Brain microvascular endothelial cell (primary cell): ENCODE results near the gene SNX4.
A peak's percentile ranks its signal among the peaks of the same experiment; 100 is the strongest.
"Not testable (repeated sequence)": the region's sequence is repeated elsewhere in the genome, so short reads cannot be mapped to it uniquely, and the experiment has no call there.

Experiments used
- DNase-seq: peaks from one replicate; pipeline ENCODE4 v3.0.0-alpha.2; 2020
- H3K27ac ChIP-seq: fragments of 250-450 bp; sonication (Bioruptor Pico); 2 replicates; pipeline ENCODE4 v1.5.1; 2020; ENCODE audit warnings: mild to moderate bottlenecking, moderate library complexity
- H3K27me3 ChIP-seq: fragments of 250-450 bp; sonication (Bioruptor Pico); replicated peaks from 2 replicates; pipeline ENCODE4 v1.5.1; 2020; ENCODE audit warnings: mild to moderate bottlenecking
- H3K36me3 ChIP-seq: fragments of 250-450 bp; sonication (Bioruptor Pico); replicated peaks from 2 replicates; pipeline ENCODE4 v1.5.1; 2020; ENCODE audit warnings: mild to moderate bottlenecking
- H3K4me3 ChIP-seq: 2 replicates; pipeline ENCODE4 v1.5.1; 2011; ENCODE audit warnings: low read depth, mild to moderate bottlenecking, control low read depth, low read length, moderate library complexity
- in situ Hi-C: cut with HindIII; loops from 2 replicates; pipeline ENCODE4 v1.10.0; 2017; ENCODE audit warnings: low sequenced_read_pairs, low pct_ligation_motif_present
- TF ChIP-seq, protein P1 (sequence below): IDR thresholded peaks from 2 replicates; pipeline ENCODE4 v1.5.1; 2011; ENCODE audit warnings: low read depth, mild to moderate bottlenecking, moderate library complexity, low read length, control low read depth, inconsistent platforms; ENCODE audit errors: missing control alignments

SNX4 gene

DNA sequence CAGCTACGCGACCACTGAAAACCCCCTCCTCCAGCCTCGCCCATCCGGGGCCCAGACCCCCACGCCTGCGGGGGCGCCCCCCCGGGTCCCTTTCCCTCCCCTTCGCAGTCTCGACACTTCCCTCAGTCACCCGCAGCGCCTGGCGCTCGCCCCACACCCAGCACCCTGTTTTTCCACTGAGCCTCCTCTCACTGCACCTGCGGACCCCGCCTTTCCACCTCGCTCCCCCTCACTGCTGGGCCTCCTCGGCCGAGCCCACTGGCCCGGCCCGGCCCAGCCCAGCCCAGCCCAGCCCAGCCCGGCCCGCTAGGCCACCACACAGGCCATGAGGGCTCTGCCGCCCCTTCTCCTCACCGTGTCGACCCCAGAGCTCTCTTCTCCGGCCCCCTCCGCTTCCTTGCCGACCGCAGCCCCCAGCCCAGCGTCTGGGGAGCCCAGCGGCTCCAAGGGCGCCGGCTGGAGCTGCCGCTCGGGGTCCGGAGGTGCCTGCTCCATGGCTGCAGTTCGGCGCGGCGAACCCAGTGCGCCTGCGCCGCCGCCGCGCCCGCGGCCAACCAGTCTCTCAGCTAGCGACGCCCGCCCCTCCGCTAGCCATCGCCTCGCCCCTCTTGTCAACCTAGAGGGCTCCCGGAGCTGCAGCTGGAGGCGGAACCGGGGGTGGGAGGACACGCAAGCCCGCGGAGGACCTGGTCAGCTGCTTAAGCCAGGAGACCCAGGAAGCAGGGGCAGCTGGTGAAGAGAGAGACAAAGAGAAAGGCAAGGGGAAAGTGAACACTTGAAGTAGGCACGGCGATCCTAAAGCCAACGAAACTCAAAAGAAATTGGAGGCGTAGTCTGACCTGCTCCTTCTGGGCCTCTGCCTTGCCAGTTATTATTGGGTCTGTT, at the start of gene SNX4:
SNX4 (minus strand) TSS at position 525 of the 885 bp plus-strand sequence; CDS start at position 495, 30 bp downstream.
- no peaks in the 10 kb centered on the region for H3K27me3 ChIP-seq
- peak; percentile 92 for DNase-seq
- TF ChIP-seq, protein P1, sequence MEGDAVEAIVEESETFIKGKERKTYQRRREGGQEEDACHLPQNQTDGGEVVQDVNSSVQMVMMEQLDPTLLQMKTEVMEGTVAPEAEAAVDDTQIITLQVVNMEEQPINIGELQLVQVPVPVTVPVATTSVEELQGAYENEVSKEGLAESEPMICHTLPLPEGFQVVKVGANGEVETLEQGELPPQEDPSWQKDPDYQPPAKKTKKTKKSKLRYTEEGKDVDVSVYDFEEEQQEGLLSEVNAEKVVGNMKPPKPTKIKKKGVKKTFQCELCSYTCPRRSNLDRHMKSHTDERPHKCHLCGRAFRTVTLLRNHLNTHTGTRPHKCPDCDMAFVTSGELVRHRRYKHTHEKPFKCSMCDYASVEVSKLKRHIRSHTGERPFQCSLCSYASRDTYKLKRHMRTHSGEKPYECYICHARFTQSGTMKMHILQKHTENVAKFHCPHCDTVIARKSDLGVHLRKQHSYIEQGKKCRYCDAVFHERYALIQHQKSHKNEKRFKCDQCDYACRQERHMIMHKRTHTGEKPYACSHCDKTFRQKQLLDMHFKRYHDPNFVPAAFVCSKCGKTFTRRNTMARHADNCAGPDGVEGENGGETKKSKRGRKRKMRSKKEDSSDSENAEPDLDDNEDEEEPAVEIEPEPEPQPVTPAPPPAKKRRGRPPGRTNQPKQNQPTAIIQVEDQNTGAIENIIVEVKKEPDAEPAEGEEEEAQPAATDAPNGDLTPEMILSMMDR: no peak
- in situ Hi-C loops: no loop called here
- H3K27ac ChIP-seq: peak within 1 kb of the TSS; percentile 75
- peak within 1 kb of the TSS; percentile 85 for H3K4me3 ChIP-seq
- no peaks in the 10 kb centered on the region for H3K36me3 ChIP-seq

DNA sequence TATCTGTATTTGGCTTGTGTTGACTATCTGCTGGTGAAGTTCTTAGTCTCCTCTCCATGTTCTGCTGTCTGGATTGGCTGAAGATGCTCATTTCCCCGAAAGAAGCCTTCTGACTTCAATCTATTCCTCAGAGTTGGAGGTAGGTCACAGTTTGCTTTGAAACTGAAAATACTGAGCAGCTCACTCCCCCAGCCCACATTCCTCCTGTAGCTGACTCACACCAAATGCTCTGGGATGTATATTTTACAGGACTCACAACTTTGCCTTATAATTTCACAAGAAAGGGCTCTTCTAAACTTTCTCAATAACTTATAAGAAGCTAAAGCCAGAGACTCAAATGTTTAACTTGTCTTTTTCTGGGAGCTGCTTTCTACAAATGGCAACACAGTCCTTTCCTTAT, 36.3 kb upstream of the SNX4 start:
- Histone ChIP-seq H3K27me3 (no peaks in the 10 kb centered on the region), H3K4me3 (no peak overlapping the region), H3K27ac (no peak overlapping the region), H3K36me3 (no peaks in the 10 kb centered on the region)
- TF ChIP-seq, protein P1: no peak
- in situ Hi-C loops: no loop called here
- DNase-seq: peak; percentile 62

DNA sequence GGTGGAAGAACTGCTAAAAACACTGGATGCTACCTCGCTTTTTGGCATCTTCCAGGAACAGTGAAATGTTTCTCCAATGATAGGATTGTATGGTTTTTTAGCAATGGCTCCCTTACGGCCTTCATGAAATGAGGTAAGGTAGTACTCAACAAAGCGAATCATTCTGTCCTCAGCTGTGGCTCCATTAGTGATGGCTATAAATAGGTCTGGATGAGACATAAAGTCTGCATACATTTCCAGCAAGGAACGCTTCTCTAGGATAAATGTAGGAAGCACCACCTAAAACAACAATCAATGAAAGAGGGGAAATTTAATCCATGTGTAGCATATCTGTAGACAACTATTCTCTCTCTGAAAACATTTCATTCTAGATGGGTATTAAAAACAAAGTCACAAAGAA, 32.4 kb upstream of the SNX4 start:
- Histone ChIP-seq H3K27me3 (no peaks in the 10 kb centered on the region), H3K27ac (no peak overlapping the region), H3K36me3 (no peaks in the 10 kb centered on the region), H3K4me3 (no peak overlapping the region)
- no peak for DNase-seq
- TF ChIP-seq, protein P1: no peak
- in situ Hi-C loops: no loop called here

DNA sequence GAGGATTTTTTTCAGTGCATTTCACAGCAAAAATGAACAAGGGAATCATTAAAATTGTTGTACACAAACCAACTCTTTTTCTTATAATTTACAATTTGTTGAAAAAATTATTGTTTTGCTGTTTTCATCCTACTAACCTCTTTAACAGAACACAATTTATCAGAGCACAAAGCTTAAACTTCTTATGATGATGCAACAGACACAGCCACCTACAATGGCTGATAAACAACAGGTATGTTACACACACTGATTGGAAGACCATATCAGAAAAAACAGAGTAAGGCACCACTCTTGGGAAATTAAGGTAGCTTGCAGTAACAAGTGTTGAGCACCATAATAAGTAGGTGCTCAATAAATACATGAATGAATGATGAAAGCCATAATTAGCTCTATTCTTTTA, 8.9 kb upstream of the SNX4 start:
- no peak for DNase-seq
- Histone ChIP-seq H3K27me3 (no peaks in the 10 kb centered on the region), H3K4me3 (no peak overlapping the region), H3K36me3 (peaks cover 3% of the 10 kb centered on the region), H3K27ac (no peak overlapping the region)
- in situ Hi-C loops: no loop called here
- TF ChIP-seq, protein P1: no peak

DNA sequence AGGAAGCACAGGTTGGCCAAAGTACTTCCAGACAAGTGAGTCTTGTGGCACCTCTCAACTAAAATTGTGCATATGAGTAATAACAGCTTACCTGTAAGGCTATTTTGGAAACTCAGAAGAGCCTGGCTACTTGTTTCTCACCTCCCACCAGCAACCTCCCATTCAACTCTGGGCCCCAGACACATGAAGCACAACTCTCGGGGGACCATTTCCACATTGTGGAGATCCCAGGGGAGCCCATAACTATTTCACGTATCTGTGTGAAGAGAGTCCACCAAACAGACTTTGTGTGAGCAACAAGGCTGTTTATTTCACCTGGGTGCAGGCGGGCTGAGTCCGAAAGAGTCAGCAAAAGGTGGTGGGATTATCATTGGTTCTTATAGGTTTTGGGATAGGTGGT, 5.2 kb upstream of the SNX4 start:
- H3K27ac ChIP-seq: no peak overlapping the region
- no peak overlapping the region for H3K4me3 ChIP-seq
- no peaks in the 10 kb centered on the region for H3K27me3 ChIP-seq
- TF ChIP-seq, protein P1: no peak
- in situ Hi-C loops: no loop called here
- no peak for DNase-seq
- peaks cover 3% of the 10 kb centered on the region for H3K36me3 ChIP-seq

DNA sequence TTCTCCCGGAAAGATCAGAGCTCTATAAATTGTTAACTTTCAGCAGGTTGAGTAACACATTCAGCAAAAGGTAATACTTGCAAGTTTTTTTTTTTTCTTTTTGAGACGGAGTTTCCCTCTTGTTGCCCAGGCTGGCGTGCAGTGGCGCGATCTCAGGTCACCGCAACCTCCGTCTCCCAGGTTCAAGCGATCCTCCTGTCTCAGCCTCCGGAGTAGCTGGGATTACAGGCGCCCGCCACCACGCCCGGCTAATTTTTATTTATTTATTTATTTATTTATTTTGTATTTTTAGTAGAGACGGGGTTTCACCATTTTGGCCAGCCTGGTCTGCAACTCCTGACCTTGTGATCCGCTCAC, 539 bp upstream of the SNX4 start:
- H3K4me3 ChIP-seq: peak overlapping the region; percentile 85
- H3K27me3 ChIP-seq, in situ Hi-C loops, H3K36me3 ChIP-seq, DNase-seq: not testable (repeated sequence)
- peak overlapping the region; percentile 75 for H3K27ac ChIP-seq
